ENCODE results near the gene TMEM107.
A peak's percentile ranks its signal among the peaks of the same experiment; 100 is the strongest.
"Not testable (repeated sequence)": the region's sequence is repeated elsewhere in the genome, so short reads cannot be mapped to it uniquely, and the experiment has no call there.

Gene TMEM107
- 24.1 to 28.4 reads per million in 2 donors for total RNA-seq

GRCh38 chr17:8176197-8176940 is at the start of gene TMEM107:
TMEM107 (minus strand) TSS chr17:8176380; CDS start chr17:8176286, 94 bp downstream.
- peak; percentile 74 for DNase-seq

DNA sequence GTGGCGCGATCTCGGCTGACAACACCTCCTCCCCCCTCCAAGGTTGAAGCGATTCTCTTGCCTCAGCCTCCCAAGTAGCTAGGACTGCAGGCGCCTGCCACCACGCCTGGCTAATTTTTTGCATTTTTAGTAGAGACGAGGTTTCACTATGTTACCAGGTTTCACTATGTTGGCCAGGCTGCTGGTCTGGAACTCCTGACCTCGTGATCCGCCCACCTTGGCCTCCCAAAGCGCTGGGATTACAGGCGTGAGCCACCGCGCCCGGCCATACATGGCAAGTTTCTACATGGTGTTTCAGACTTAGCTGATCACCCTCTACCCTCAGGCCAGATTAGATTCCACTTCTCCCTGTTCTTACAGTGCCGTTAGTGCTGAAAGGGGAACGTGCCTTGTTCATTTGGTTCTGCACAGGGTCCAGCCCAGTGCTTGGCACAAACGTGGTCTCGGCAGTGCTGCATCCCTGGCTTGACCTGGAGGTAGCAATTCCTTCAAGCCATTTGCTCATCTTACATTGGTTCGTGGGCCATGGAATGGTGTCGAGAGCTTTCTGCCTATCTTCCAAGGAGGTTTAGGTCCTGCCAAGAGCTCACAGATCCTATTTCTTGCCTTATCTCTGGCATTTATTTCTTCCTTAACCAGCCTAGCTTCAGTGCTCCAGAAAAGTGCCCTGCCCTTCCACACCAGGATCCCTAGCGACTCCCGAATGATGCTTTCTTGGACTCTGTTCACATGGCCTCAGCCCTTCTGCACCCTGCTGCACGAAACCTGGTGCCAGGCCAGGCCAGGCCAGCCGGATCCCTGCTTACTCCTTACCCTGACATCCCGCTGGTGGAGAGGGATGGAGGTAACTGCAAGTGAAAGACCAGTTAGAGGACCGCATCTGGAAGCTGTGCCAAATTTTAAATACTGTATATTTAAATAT is 49.0 kb upstream of the TMEM107 start:
- no peak for DNase-seq

GRCh38 chr17:8223356-8224126 is 47.4 kb upstream of the TMEM107 start:
- peak; percentile 20 for DNase-seq

DNA sequence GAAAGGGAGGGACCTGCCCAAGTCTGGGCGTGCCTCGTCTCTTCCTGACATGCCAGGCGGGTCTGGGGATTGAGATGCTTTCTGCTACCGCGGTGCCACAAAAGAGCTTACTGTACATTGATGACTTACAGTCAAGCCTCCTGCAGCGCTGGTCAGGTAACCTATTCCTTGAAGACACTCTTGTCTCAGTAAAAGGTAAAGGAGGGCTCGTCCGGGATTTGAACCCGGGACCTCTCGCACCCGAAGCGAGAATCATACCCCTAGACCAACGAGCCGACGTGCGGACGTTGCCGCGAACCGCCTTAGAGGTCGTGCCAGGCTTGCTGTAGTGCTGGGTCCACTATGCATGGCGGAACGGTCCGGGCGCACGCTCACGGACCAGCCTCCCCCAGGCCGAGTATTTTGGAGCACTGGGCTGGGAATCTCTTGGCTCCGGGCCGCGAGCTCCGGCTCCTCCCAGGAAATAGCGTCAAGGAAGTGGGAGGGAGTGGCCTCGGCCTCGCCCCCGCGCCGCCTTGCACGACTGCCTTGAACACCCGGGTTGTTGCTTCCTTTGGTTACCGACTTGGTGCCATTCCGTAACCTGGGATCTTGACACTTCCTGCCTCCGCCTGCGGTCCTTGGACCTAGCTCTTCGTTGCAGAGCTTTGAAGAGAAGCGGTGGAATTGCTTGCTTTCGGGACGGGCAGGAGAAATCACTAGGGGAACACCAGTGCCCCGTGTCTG is 46.6 kb upstream of the TMEM107 start:
- DNase-seq, result peak; percentile 77

GRCh38 chr17:8222380-8222629 is 46.1 kb upstream of the TMEM107 start:
- no peak for DNase-seq

- peak; percentile 36 for DNase-seq
These were observed 45.6 kb upstream of the TMEM107 start for GRCh38 chr17:8221663-8222379.

DNA sequence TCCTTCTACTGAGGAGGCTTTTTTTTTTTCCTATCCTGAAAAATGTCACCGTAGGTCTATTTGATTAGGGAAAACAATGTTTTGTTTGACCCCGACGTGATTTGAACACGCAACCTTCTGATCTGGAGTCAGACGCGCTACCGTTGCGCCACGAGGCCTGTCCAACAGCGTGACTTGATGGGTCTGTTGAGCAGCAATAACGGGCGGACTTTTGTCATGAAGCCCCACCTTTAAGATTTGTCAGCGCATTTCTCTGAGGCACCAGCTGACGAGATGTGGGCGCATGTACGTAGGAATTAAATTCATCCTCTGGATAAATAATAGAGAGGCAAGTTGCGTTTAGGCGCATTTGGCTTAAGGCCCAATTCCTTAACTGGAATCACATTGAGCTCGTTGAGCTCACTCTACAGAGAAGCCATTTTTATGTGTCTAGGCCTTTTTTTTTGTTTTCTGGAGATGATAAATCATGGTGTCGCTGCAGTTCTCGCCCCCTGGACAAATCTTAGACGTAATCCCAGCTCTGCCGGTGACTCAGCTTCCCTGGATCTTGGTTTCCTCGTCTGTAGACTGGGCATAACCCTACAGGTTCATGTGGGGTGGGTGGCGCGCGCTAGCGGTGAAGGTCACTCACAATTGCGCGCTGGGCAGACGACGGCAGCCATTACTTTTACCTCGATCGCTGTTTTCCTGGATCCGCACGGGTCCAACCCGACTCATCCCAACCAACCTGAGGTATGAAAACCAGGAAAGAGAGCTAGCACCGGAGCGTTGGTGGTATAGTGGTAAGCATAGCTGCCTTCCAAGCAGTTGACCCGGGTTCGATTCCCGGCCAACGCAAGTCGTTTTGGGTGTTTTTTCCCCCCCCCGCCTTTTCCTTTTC is 44.8 kb upstream of the TMEM107 start:
- peak; percentile 45 for DNase-seq

- DNase-seq, result not testable (repeated sequence)
These were observed 37.8 kb upstream of the TMEM107 start for GRCh38 chr17:8214000-8214399.

DNA sequence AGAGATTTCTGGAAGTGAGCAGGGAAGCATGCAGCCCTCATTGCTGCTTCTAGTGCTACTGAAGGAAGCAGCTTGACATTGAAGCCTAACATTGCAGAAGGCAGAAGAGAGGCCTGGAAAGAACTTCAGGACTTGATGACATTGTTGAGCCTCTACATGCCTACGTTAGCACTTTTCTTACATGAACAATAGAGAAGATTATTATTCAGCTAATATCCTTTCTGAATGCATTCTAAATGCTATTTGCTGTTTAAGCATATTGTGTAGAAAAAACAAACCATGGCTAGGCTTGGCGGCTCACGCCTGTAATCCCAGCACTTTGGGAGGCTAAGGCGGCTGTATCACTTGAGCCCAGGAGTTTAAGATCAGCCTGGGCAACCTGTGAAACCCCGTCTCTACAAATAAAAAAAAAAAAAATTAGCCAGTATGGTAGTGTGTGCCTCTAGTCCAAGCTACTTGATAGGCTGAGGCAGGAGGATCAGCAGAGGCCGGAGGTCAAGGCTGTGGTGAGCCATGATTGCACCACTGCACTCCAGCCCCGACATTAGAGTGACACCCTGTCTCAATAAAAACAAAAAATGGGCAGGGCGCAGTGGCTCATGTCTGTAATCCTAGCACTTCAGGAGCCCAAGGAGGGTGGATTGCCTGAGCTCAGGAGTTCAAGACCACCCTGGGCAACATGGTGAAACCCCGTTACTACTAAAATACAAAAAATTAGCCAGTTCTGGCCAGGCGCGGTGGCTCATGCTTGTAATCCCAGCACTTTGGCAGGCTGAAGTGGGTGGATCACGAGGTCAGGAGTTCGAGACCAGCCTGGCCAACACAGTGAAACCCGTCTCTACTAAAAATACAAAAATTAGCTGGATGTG is 36.4 kb upstream of the TMEM107 start:
- no peak for DNase-seq

DNA sequence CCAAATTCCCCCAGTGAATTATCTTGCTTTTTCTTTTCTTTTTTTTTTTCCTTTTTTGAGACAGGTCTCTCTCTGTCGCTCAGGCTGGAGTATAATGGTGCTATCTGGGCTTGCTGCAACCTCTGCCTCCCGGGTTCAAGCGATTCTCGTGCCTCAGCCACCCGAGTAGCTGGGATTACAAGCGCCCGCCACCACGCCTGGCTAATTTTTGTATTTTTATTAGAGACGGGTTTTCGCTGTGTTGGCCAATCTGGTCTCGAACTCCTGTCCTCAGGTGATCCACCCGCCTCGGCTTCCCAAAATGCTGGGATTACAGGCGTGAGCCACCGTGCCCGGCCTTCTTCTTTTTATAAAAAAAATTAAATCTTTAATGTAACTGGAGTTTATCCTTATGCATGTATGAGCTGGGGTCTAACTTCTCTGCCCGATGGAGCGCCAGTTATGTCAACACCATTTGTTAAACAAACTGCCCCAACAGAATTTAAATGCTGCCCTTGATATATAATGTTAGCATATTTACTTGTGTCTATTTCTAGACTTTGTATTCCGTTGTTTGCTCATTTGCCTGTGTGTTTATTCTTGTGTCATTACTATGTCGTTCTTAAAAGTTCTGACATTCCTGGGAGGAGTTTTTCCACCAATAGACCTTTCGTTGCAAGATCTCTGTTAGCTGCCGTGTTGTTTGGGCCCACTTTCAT is 34.7 kb upstream of the TMEM107 start:
- DNase-seq, result no peak

- peak; percentile 57 for DNase-seq
These were observed 34.0 kb upstream of the TMEM107 start, which contains the start of gene AURKB for GRCh38 chr17:8209907-8210760. AURKB (minus strand) TSS chr17:8210575; CDS start chr17:8210224, 351 bp downstream.

DNA sequence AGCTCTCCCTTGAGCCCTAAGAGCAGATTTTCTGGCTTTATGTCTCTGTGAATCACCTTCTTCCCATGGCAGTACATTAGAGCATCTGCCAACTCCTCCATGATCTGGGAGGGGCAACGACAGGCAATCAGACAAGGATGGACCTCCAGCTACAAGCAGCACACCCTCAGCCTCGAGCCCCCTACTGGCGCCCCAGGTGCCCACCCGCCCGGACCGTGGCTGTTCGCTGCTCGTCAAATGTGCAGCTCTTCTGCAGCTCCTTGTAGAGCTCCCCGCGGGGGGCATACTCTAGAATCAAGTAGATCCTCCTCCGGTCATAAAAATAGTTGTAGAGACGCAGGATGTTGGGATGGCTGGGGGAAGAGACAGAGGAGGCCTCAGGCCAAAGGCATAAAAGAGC is 30.4 kb upstream of the TMEM107 start:
- DNase-seq, result no peak

DNA sequence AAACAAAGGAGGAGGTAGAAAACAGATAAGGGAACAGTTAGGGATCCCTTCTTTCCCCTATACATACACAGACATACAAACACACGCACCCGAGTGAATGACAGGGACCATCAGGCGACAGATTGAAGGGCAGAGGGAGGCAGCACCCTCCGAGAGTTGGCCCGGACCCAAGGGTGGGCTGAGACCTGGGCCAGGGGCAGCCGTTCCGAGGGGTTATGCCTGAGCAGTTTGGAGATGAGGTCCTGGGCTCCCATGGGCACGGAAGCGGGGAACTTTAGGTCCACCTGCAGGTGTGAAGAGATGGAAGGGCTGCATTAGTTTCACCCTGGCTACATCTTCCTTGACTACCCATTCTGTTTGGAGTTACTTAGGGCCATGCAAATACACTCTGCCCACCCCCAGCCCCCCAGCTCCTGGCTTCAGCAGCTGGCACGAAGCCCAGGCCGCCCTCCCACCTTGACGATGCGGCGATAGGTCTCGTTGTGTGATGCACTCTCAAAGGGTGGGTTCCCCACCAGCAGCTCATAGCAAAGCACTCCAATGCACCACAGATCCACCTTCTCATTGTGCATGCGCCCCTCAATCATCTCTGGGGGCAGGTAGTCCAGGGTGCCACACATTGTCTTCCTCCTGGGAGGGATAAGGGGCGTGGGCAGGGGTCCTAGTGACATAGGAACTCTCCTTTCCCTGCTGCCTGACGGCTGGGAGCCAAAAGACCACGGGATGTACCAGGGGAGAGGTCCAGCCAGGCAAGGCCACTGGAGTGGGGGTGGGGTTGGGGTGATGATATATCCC is 28.8 kb upstream of the TMEM107 start:
- no peak for DNase-seq

- DNase-seq, result no peak
These were observed 16.1 kb upstream of the TMEM107 start for GRCh38 chr17:8192070-8192815.

GRCh38 chr17:8190506-8190905 is 14.3 kb upstream of the TMEM107 start:
- DNase-seq, result no peak

DNA sequence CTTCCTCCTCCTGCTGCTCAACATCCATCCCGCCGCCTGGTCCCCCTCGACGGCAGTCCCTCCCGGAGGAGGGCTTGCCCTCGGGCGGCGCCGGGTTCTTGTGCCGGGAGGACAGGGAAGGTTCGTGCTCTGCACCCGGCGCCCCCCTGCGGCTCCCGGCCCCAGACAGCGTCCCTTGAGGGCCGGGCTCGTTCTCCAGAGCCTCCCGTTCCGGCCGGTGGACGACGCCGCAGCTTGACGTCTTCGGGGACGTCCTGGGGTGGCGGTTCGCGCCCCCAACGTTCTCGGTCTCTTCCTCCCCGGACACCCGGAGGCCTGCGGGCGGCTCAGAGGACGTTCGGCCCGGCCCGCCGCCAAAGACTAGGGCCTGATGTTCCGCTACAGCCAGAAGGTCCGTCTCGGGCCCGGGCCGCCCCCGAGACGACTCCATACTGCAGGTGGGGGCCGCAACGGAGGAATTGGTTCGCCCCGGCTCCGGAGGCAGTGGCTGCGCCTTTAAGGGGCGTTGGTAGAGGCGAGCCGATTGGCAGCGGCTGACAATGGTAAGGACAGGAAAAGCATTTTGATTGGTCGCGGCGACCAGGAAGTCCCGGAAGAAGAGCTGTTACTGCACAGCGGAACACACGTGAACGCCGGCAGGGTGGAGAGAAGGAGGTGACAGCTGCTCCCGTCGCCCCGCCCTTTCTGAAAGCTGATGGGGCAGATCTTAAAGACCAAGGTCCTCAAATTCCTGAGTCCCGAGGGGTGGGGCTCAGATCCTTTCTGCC is 13.7 kb upstream of the TMEM107 start, which contains the start of gene BORCS6:
BORCS6 (minus strand) TSS at position 470 of the 767 bp plus-strand sequence; CDS start at position 430, 40 bp downstream.
- DNase-seq, result peak; percentile 77
